ENCODE data around the gene DMRTA2.

DMRTA2 gene

DNA sequence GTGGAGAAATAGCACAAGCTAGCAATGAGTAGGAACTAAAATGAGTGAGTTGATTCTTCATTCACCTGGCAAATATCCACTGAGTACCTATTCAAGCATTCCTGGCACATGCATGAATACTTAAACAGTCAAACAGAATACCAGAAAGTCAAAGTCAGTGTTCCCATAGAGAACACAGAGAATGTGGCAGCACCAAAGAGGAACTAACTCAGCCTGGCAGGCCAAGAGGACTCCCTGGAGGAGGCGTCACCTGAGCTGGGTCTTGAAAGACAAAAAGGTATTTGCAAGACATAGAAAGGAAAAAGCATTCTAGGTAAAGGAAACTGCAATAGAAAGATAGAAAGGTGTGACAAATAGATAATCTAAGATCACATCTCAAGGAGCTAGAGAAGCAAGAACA is 49.7 kb downstream of the DMRTA2 start:
- no peak for DNase-seq

DNA sequence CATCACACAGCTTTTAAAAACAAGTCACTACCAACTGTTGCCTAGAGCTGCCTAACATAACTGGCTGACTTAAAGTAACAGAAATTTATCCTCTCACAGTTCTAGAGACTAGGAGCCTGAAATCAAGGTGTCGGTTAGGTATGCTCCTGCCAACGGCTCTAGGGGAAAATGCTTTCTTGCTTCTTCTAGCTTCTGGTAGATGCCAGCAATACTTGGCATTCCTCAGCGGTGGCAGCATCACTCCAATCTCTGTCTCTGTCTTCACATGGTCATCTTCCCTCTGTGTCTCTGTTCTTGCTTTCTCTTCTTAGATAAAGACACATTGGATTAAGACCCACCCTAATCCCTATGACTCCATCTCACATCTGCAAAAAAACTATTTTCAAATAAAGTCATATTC is 51.5 kb downstream of the DMRTA2 start:
- no peak for DNase-seq

DNA sequence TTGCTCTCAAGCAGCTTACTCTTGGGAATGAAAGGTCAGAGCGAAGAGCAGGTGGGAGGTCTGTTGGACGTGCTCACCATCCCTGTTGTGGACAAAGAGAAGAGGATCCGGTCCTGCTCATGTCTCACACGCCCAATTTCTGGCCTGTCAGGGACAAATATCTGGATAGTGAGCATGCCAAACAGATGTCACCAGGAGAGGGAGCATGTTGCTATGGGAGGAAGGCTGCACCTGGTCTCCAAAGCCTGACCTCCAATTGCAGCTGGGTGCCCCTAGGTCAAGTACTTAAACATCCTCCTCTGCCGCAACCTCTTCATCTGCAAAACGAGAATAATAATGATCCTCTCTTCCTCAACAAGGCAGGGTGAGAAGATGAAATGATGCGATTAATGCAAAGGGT is 53.4 kb downstream of the DMRTA2 start:
- DNase-seq, result no peak

DNA sequence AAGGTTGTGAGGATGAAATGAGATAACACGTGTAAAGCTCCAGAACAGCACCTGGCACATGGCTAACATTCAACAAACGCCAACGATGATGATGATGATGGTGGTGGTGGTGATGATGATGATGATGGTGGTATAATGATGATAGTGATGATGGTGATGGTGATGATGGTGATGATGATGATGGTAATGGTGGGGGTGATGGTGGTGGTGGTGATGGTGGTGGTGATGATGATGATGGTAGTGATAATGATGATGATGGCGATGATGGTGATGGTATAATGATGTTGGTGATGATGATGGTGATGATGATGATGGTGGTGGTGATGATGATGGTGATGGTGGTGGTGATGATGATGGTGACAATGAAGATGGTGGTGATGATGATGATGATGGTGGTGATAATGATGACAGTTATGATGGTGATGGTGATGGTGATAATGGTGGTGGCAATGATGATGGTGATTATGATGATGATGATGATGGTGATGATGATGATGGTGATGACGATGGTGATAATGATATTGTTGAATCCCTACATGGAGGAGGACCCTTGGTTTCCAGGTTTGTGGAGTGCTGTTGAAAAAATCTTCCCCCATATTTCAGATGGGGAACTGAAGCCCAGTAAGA is 54.1 kb downstream of the DMRTA2 start:
- no peak for DNase-seq

DNA sequence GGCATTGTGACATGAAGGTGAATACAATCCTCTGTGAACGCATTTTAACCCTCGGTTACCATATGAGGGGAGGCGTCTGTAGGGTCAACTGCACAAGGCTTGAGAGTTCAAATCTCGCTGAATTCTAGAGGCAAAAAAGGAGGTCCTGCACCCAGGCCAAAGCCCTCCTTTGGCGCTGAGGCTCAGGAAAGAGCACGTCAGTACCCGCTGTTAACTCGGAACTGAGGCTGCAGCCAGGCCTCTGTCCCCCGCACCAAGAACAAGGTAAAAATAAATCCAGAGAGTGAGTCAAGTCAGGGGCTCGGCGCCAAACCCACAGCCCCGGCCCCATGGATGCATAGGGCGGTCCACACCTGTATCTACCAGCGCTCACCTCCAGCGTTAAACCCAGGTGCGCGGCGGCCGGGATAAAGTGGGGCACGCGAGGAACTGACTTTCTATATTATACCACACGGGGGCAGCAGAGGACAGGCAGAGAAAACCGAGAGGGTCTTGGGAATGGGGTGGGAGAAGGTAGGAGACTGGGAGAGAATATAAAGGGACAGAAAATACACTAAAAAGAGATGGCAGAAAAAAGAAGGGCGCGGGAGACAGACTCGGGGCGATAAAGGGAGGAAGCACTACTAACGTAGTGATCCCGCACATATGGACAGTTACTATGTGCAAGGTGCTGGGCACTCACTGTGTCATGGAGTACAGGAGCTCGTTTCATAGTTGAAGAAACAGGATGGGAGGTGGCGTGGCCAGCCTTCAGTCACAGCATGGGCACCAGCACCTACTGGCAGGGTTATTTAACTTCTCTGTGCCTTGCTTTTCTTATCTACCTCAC is 54.9 kb downstream of the DMRTA2 start:
- no peak for DNase-seq

All from activated CD4-positive, CD25-positive, alpha-beta regulatory T cell treated with anti-CD3 and anti-CD28 coated beads, Interleukin-2, amount 50 U/mL, for 72 hours (primary cell).